Measurements from ENCODE around the gene ZNF775. TPM values are rescaled to one million over a fixed set of nuclear protein-coding genes. Genes with fewer than 3 reads are reported as not detected.

The ZNF775 gene
- total RNA-seq, 1 donor from 2014 or later, result 13.3 TPM

DNA sequence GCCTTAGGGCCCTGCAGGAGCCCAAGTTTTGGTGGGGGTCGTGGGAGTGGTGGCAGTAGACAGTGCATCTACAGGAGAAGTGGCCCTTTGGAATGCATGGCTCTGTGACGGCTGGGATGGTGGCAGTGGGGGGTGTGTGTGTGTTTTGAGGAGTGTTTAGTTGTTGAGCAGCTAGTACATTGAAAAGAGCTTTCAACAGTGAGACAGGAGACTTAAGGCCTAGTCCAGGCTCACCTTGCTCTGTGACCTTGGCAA lies 27.1 kb downstream of the ZNF775 start:
- peaks cover 7% of the 10 kb centered on the region for H3K36me3 Mint-ChIP-seq
- no peak for DNase-seq (ENCODE audit: low spot score in 2 of 2, unreplicated experiment in 2 of 2)
- H3K4me3 Mint-ChIP-seq, result peak overlapping the region; percentile 84
- TF ChIP-seq, protein P1, sequence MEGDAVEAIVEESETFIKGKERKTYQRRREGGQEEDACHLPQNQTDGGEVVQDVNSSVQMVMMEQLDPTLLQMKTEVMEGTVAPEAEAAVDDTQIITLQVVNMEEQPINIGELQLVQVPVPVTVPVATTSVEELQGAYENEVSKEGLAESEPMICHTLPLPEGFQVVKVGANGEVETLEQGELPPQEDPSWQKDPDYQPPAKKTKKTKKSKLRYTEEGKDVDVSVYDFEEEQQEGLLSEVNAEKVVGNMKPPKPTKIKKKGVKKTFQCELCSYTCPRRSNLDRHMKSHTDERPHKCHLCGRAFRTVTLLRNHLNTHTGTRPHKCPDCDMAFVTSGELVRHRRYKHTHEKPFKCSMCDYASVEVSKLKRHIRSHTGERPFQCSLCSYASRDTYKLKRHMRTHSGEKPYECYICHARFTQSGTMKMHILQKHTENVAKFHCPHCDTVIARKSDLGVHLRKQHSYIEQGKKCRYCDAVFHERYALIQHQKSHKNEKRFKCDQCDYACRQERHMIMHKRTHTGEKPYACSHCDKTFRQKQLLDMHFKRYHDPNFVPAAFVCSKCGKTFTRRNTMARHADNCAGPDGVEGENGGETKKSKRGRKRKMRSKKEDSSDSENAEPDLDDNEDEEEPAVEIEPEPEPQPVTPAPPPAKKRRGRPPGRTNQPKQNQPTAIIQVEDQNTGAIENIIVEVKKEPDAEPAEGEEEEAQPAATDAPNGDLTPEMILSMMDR (IDR thresholded peaks at IDR 0.05; ENCODE audit: unreplicated experiment), result no peak
- H3K4me1 Mint-ChIP-seq, result peaks cover 41% of the 10 kb centered on the region
- peak overlapping the region; percentile 91 for H3K27ac Mint-ChIP-seq
- H3K27me3 Mint-ChIP-seq (ENCODE audit: low read depth), result no peaks in the 10 kb centered on the region
- no peaks in the 10 kb centered on the region for H3K9me3 Mint-ChIP-seq

DNA sequence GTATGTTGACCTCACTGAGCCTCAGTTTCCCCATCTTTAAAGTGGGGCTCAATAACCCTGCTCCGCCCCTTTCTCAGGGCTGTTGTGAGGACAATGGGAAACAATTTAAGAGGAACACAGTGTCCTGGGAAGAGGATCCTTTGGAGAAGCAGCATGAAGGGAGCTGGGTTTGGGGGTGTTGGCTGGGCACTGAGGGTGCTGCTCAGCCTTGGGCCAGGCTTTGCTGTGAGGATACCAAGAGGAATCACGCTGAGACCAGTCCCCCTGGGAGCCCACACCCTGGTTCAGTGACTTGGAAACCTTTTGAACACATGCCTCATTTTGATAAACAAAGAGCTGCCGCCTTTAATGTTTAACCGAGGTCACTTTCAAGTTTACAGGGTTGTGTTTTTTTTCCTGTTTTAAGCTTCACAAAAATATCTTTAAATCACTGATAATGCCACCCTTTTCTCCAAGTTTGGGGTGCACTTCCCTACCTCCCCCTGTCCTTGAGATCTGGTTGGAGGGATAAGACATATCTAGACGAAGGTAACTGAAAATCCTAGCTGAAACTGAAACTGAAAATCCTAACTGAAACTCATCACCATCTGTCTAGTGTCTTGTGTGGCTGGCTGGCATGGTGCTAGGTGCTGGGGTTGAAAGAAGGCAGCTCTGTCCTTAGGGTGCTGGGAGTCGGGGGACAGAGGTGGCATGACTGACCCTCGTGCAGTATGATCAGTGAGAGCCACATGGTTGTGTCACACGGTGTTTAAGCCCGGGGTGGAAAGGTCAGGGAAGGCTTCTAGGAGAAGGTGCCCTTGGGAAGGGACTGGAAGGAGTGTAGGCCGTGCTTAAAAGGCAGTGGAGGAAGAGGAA lies 27.7 kb downstream of the ZNF775 start:
- TF ChIP-seq, protein P1 (IDR thresholded peaks at IDR 0.05; ENCODE audit: unreplicated experiment), result no peak
- Mint-ChIP-seq H3K27me3 (ENCODE audit: low read depth) (no peaks in the 10 kb centered on the region), H3K36me3 (peaks cover 7% of the 10 kb centered on the region), H3K4me3 (peak overlapping the region; percentile 84), H3K27ac (peak overlapping the region; percentile 91), H3K9me3 (no peaks in the 10 kb centered on the region), H3K4me1 (peaks cover 39% of the 10 kb centered on the region)
- no peak for DNase-seq (ENCODE audit: low spot score in 2 of 2, unreplicated experiment in 2 of 2)

DNA sequence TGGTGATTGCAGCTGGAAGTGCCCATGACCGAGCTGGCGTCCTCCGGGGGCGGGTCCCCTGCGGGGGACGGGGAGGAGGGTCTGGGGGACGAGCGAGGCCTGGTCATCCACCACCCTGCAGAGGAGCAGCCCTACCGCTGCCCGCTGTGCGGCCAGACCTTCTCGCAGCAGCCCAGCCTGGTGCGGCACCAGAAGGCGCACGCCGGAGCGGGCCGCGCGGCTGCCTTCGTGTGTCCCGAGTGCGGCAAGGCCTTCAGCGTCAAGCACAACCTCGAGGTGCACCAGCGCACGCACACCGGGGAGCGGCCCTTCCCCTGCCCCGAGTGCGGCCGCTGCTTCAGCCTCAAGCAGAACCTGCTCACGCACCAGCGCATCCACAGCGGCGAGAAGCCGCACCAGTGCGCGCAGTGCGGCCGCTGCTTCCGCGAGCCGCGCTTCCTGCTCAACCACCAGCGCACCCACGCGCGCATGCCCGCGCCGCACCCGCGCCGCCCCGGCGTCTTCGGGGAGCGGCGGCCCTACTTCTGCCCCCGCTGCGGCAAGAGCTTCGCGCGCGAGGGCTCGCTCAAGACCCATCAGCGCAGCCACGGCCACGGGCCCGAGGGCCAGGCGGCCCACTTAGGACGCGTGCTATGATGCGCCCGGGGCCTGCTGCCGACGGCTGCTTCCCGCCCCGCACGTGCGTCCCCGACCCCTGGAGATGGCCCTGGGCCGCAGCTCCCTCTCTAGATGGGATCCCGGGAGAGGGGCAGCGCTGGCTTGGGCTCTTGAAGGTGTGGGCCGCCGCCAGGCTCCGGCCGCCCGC lies 28.7 kb downstream of the ZNF775 start:
- peaks cover 33% of the 10 kb centered on the region for H3K4me1 Mint-ChIP-seq
- no peaks in the 10 kb centered on the region for H3K9me3 Mint-ChIP-seq
- peaks cover 7% of the 10 kb centered on the region for H3K36me3 Mint-ChIP-seq
- H3K27me3 Mint-ChIP-seq (ENCODE audit: low read depth), result no peaks in the 10 kb centered on the region
- H3K4me3 Mint-ChIP-seq, result no peak overlapping the region
- TF ChIP-seq, protein P1 (IDR thresholded peaks at IDR 0.05; ENCODE audit: unreplicated experiment), result no peak
- H3K27ac Mint-ChIP-seq, result no peak overlapping the region
- DNase-seq (ENCODE audit: low spot score in 2 of 2, unreplicated experiment in 2 of 2), result no peak

DNA sequence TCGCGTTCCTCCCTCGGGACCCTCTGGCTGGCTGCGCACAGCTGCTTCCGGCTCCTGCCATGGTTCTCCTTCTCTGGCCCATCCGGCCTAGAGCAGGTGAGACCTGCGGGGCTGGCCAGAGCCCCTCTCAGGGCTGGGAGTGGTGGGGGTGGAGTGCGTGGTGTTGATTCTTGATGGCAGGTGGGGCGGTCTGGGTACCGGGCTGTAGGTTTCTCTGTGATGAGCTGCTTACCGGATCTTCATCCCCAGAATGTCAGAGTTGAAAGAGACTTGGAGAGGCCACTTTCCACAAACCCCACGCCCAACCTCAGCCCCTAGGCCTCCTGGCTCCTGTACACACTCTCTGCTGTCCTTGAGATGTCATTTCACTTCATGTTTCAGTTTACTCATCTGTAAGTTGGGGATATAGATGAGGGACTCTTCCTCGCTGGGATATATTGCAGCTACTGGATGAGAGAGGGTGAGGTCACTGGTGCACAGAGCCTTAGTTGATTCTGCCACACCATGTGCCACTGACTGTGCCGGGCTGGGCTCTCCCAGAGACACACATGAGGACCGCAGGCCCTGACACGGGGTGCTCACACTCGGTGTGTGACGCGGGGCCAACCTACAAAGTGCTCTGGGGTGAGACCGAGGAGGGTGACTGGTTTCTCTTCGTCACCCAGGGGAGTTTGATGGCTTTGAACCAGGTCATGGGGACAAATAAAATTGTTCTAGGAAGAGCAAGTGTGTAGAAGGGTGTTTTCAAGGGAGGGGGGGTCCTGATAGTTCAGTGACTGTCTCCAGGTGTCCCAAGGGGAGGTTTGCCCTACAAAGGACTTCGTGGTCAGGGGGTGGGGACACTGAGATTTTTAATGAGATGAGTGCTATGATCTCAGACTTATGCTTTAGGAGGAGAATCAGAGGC lies 29.5 kb downstream of the ZNF775 start:
- Mint-ChIP-seq H3K27ac (peak overlapping the region; percentile 64), H3K4me3 (no peak overlapping the region), H3K27me3 (ENCODE audit: low read depth) (no peaks in the 10 kb centered on the region), H3K4me1 (peaks cover 27% of the 10 kb centered on the region), H3K36me3 (peaks cover 7% of the 10 kb centered on the region), H3K9me3 (no peaks in the 10 kb centered on the region)
- DNase-seq (ENCODE audit: low spot score in 2 of 2, unreplicated experiment in 2 of 2), result no peak
- TF ChIP-seq, protein P1 (IDR thresholded peaks at IDR 0.05; ENCODE audit: unreplicated experiment), result no peak

DNA sequence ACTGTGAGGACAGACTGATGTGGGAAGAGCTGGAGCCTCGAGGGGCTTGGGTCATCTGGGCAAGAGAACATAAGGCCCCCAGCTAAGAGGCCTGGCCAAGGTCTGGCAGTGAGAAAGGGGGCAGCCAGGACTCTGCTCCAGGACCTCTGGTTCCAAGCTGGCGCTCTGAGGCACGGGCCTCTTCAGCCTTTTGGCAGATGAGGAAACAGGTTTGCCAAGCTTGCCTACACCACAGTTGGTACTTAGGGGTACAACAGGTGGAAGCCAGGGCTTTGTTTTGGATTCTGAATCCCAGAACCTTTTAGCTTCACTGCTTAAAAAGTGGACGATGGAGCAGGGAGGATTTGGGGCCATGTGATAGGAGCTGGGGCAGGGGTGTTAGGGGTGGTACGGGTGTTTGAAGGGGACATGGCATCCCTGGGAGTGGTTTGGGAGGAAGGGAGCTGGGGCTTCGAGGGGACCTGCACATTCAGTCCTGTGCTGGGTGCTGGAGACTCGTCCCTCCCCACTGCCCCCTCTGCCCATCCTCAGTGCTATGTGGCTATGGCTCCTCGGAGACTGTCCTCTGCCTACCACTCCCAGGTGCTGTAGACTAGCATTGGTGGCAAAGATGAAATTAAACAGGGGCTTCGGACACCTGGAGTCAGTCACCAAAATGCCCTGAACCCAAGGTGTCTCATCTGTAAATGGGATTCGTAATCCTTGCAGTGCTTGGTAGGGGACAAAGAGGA lies 30.3 kb downstream of the ZNF775 start:
- H3K4me1 Mint-ChIP-seq, result peaks cover 20% of the 10 kb centered on the region
- H3K27ac Mint-ChIP-seq, result no peak overlapping the region
- TF ChIP-seq, protein P1 (IDR thresholded peaks at IDR 0.05; ENCODE audit: unreplicated experiment), result no peak

More for the DNA sequence above, 30.3 kb downstream of the ZNF775 start:
- no peak for DNase-seq (ENCODE audit: low spot score in 2 of 2, unreplicated experiment in 2 of 2)
- H3K36me3 Mint-ChIP-seq, result peaks cover 7% of the 10 kb centered on the region
- H3K4me3 Mint-ChIP-seq, result no peak overlapping the region
- H3K9me3 Mint-ChIP-seq, result no peaks in the 10 kb centered on the region
- H3K27me3 Mint-ChIP-seq (ENCODE audit: low read depth), result no peaks in the 10 kb centered on the region

All from mesothelial cell of epicardium (in vitro differentiated cells).